ENCODE results near the gene OR6C76. TPM values are rescaled to one million over a fixed set of nuclear protein-coding genes. Genes with fewer than 3 reads are reported as not detected.

The OR6C76 gene
- polyA plus RNA-seq, 1 donor (not counting 4 experiments of a cell fraction or from before 2014, with no cell fraction given), result not detected

DNA sequence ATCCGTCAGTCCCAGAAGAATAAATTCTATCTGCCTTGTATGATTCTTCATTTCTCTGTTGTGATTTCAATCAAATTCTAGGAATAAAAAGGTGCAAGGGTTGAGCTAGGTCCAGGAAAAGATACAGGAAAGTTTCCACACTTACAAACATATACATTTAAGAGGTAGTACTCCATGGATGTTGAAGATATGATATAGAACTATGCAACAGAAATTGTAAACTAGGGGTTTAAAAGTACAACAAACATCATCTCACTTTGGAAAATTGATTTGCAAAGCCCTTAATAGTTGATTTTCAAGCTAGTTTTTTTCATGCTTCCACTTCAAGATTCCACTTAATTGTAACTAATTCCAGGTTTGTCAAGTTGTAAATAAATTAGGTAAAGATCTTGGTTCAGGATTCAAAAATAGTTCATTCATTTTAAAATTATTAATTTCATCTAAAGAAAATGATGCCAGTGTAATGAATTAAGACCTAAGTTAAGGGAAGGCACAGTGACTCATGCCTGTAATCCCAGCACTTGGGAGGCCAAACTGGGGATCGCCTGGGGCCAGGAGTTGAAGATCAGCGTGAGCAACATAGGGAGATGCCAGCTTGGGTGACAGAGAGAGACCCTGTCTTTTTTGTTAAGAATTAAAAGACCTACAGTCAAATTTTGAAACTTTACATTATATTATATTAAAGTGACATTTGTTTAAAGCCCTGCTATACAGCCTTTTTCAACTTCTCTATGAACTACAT, 44.2 kb downstream of the OR6C76 start, which contains the start of gene OR6C70:
OR6C70 (minus strand) TSS at position 51 of the 742 bp plus-strand sequence; CDS start at position 51, 0 bp downstream.
- FAIRE-seq, result no peak
- Histone ChIP-seq H3K27me3 (ENCODE audit: control insufficient read depth, extremely low read depth, insufficient read depth, low read length) (no peaks in the 10 kb centered on the region), H3K27ac (ENCODE audit: control insufficient read depth, insufficient read depth, low read length) (no peak within 1 kb of the TSS), H4K20me1 (ENCODE audit: control insufficient read depth, extremely low read depth, insufficient read depth, low read length) (no peaks in the 10 kb centered on the region), H3K4me3 (ENCODE audit: control insufficient read depth in 2 of 3, extremely low read depth in 1 of 3, insufficient read depth in 2 of 3, low read depth in 1 of 3, low read length in 3 of 3) (no peak within 1 kb of the TSS), H3K9ac (ENCODE audit: control insufficient read depth, extremely low read depth, insufficient read depth, low read length) (no peak within 1 kb of the TSS), H2AFZ (ENCODE audit: control insufficient read depth, low read length) (no peak within 1 kb of the TSS), H3K9me1 (ENCODE audit: control insufficient read depth, extremely low read depth, insufficient read depth, low read length) (no peaks in the 10 kb centered on the region), H3K4me1 (ENCODE audit: control insufficient read depth, extremely low read depth, insufficient read depth, low read length) (no peaks in the 10 kb centered on the region), H3K36me3 (ENCODE audit: control insufficient read depth in 2 of 2, extremely low read depth in 1 of 2, insufficient read depth in 2 of 2, low read length in 2 of 2) (no peaks in the 10 kb centered on the region), H3K4me2 (ENCODE audit: control insufficient read depth, extremely low read depth, insufficient read depth, low read depth, low read length) (no peak within 1 kb of the TSS), H3K9me3 (ENCODE audit: control insufficient read depth, low read depth, low read length) (no peaks in the 10 kb centered on the region), H3K79me2 (ENCODE audit: control insufficient read depth, insufficient read depth, low read length) (no peaks in the 10 kb centered on the region)
- no peak for DNase-seq (ENCODE audit: low read depth, low spot score)
- dilution Hi-C loops (cut with MboI; ENCODE audit: extremely low pct_ligation_motif_present, low sequenced_read_pairs), result no loop called here
- no peak for TF ChIP-seq EZH2 (IDR thresholded peaks at IDR 0.05; ENCODE audit: low read length)
- TF ChIP-seq, protein P1, sequence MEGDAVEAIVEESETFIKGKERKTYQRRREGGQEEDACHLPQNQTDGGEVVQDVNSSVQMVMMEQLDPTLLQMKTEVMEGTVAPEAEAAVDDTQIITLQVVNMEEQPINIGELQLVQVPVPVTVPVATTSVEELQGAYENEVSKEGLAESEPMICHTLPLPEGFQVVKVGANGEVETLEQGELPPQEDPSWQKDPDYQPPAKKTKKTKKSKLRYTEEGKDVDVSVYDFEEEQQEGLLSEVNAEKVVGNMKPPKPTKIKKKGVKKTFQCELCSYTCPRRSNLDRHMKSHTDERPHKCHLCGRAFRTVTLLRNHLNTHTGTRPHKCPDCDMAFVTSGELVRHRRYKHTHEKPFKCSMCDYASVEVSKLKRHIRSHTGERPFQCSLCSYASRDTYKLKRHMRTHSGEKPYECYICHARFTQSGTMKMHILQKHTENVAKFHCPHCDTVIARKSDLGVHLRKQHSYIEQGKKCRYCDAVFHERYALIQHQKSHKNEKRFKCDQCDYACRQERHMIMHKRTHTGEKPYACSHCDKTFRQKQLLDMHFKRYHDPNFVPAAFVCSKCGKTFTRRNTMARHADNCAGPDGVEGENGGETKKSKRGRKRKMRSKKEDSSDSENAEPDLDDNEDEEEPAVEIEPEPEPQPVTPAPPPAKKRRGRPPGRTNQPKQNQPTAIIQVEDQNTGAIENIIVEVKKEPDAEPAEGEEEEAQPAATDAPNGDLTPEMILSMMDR (optimal IDR thresholded peaks at IDR 0.05 in 1 of 3, IDR thresholded peaks at IDR 0.05 in 1 of 3, conservative IDR thresholded peaks at IDR 0.05 in 1 of 3; ENCODE audit: extremely low read depth in 1 of 3, insufficient read depth in 2 of 3, low read length in 3 of 3), result no peak

DNA sequence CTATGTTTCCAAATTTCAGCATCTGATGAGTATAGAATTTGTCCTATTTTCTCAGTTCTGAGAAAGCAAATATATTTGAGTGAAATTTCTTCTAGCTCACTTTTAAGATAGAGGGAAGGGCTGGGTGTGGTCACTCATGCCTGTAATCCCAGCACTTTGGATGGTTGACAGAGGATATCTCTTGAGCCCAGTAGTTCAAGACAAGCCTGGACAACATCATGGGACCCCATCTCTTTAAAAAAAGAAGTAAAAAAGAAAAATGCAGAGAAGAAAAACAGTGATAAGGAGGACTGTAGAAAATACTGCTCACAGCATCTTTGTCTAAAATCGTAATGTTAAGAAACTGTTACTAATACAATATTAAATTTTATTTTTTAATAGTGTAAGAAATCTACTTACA, 46.2 kb downstream of the OR6C76 start:
- H3K79me2 ChIP-seq (ENCODE audit: control insufficient read depth, insufficient read depth, low read length), result no peaks in the 10 kb centered on the region
- DNase-seq (ENCODE audit: low read depth, low spot score), result no peak
- H4K20me1 ChIP-seq (ENCODE audit: control insufficient read depth, extremely low read depth, insufficient read depth, low read length), result no peaks in the 10 kb centered on the region
- TF ChIP-seq EZH2 (IDR thresholded peaks at IDR 0.05; ENCODE audit: low read length), result no peak
- TF ChIP-seq, protein P1 (optimal IDR thresholded peaks at IDR 0.05 in 1 of 3, IDR thresholded peaks at IDR 0.05 in 1 of 3, conservative IDR thresholded peaks at IDR 0.05 in 1 of 3; ENCODE audit: extremely low read depth in 1 of 3, insufficient read depth in 2 of 3, low read length in 3 of 3), result no peak
- no peaks in the 10 kb centered on the region for H3K4me1 ChIP-seq (ENCODE audit: control insufficient read depth, extremely low read depth, insufficient read depth, low read length)
- H3K36me3 ChIP-seq (ENCODE audit: control insufficient read depth in 2 of 2, extremely low read depth in 1 of 2, insufficient read depth in 2 of 2, low read length in 2 of 2), result no peaks in the 10 kb centered on the region
- H3K9me3 ChIP-seq (ENCODE audit: control insufficient read depth, low read depth, low read length), result no peaks in the 10 kb centered on the region
- no peak overlapping the region for H3K27ac ChIP-seq (ENCODE audit: control insufficient read depth, insufficient read depth, low read length)
- no peaks in the 10 kb centered on the region for H3K27me3 ChIP-seq (ENCODE audit: control insufficient read depth, extremely low read depth, insufficient read depth, low read length)
- no peak overlapping the region for H3K4me2 ChIP-seq (ENCODE audit: control insufficient read depth, extremely low read depth, insufficient read depth, low read depth, low read length)
- no peak overlapping the region for H2AFZ ChIP-seq (ENCODE audit: control insufficient read depth, low read length)
- H3K9me1 ChIP-seq (ENCODE audit: control insufficient read depth, extremely low read depth, insufficient read depth, low read length), result no peaks in the 10 kb centered on the region
- no peak for FAIRE-seq
- H3K9ac ChIP-seq (ENCODE audit: control insufficient read depth, extremely low read depth, insufficient read depth, low read length), result no peak overlapping the region
- no peak overlapping the region for H3K4me3 ChIP-seq (ENCODE audit: control insufficient read depth in 2 of 3, extremely low read depth in 1 of 3, insufficient read depth in 2 of 3, low read depth in 1 of 3, low read length in 3 of 3)
- dilution Hi-C loops (cut with MboI; ENCODE audit: extremely low pct_ligation_motif_present, low sequenced_read_pairs), result no loop called here

Other genes with a start within 250 kb of the OR6C76 start
- not detected in 3 replicates for gene OR10A7, start 205.2 kb upstream of the OR6C76 start, polyA plus RNA-seq
- not detected in 3 replicates for gene OR6C74, start 181.6 kb upstream of the OR6C76 start, polyA plus RNA-seq
- not detected in 3 replicates for gene OR6C6, start 129.7 kb upstream of the OR6C76 start, polyA plus RNA-seq
- not detected in 3 replicates for gene OR6C1, start 111.9 kb upstream of the OR6C76 start, polyA plus RNA-seq
- not detected in 3 replicates for gene OR6C3, start 95.5 kb upstream of the OR6C76 start, polyA plus RNA-seq
- gene OR6C75, start 63.3 kb upstream of the OR6C76 start, polyA plus RNA-seq, result not detected in 3 replicates
- not detected in 3 replicates for gene OR6C65, start 25.7 kb upstream of the OR6C76 start, polyA plus RNA-seq
- not detected in 3 replicates for gene OR6C2, start 17.8 kb downstream of the OR6C76 start, polyA plus RNA-seq
- gene OR6C70, start 43.9 kb downstream of the OR6C76 start, polyA plus RNA-seq, result not detected in 3 replicates
- not detected in 3 replicates for gene OR6C68, start 66.1 kb downstream of the OR6C76 start, polyA plus RNA-seq
- gene OR6C4, start 123.3 kb downstream of the OR6C76 start, polyA plus RNA-seq, result not detected in 3 replicates
- gene OR2AP1, start 146.2 kb downstream of the OR6C76 start, polyA plus RNA-seq, result not detected in 3 replicates
- not detected in 3 replicates for gene OR10P1, start 210.6 kb downstream of the OR6C76 start, polyA plus RNA-seq

Measured in keratinocyte (primary cell).